ENCODE results near the gene PUDP. TPM values are rescaled to one million over a fixed set of nuclear protein-coding genes. Genes with fewer than 3 reads are reported as not detected.
"Not testable (repeated sequence)": the region's sequence is repeated elsewhere in the genome, so short reads cannot be mapped to it uniquely, and the experiment has no call there.

The PUDP gene
- total RNA-seq, 1 donor from 2014 or later: 13.3 TPM

DNA sequence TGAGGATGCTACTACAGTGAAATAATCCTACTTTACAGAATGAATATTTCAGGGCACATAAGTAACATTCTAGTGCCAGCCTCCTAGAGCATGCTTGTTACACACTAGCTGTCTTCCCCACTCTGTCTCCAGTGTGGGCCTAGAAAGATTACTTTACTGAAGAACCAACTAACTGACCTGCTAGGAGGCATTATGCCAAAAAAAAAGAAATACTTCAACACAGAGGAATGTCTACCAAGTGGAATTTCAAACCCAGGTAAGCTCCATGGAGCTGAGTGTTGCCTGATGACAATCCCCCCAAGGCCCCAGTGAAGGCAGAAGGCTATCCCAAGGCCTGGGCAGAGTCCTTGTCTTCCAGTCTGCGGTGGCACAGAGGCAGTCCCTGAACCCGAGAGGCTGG, 41.3 kb downstream of the PUDP start:
- no peak for DNase-seq (ENCODE audit: low read depth)
- TF ChIP-seq, protein P1, sequence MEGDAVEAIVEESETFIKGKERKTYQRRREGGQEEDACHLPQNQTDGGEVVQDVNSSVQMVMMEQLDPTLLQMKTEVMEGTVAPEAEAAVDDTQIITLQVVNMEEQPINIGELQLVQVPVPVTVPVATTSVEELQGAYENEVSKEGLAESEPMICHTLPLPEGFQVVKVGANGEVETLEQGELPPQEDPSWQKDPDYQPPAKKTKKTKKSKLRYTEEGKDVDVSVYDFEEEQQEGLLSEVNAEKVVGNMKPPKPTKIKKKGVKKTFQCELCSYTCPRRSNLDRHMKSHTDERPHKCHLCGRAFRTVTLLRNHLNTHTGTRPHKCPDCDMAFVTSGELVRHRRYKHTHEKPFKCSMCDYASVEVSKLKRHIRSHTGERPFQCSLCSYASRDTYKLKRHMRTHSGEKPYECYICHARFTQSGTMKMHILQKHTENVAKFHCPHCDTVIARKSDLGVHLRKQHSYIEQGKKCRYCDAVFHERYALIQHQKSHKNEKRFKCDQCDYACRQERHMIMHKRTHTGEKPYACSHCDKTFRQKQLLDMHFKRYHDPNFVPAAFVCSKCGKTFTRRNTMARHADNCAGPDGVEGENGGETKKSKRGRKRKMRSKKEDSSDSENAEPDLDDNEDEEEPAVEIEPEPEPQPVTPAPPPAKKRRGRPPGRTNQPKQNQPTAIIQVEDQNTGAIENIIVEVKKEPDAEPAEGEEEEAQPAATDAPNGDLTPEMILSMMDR (conservative IDR thresholded peaks at IDR 0.05; ENCODE audit: low read depth, low read length): no peak
- H3K4me3 ChIP-seq (ENCODE audit: low read depth, low read length): no peak overlapping the region

DNA sequence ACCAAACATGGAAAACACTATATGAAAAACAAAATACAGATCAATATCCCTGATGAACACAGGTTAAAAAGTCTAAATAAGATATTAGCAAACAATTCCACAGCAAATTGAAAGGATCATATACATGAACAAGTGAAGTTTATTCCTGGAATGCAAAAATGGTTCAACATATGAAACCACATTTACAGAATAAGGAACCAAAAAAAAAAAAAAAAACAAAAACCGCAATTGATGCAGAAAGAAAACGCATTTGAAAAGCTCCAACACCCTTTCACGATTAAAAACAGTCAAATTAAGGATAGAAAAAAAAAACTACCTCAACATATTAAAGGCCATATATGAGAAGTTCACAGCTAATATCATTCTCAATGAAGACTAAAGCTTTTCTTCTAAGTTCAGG, 45.8 kb downstream of the PUDP start:
- no peak overlapping the region for H3K4me3 ChIP-seq (ENCODE audit: low read depth, low read length)
- DNase-seq (ENCODE audit: low read depth): no peak
- TF ChIP-seq, protein P1 (conservative IDR thresholded peaks at IDR 0.05; ENCODE audit: low read depth, low read length): no peak

GRCh38 chrX:7100022-7100421, 47.9 kb downstream of the PUDP start:
- H3K4me3 ChIP-seq (ENCODE audit: low read depth, low read length): no peak overlapping the region
- no peak for DNase-seq (ENCODE audit: low read depth)
- TF ChIP-seq, protein P1 (conservative IDR thresholded peaks at IDR 0.05; ENCODE audit: low read depth, low read length): no peak

- not testable (repeated sequence) for DNase-seq (ENCODE audit: low read depth); H3K4me3 ChIP-seq (ENCODE audit: low read depth, low read length)
These were observed 52.3 kb downstream of the PUDP start for GRCh38 chrX:7095657-7096056.

- DNase-seq (ENCODE audit: low read depth): no peak
- H3K4me3 ChIP-seq (ENCODE audit: low read depth, low read length): no peak overlapping the region
- TF ChIP-seq, protein P1 (conservative IDR thresholded peaks at IDR 0.05; ENCODE audit: low read depth, low read length): no peak
These were observed 54.6 kb downstream of the PUDP start for GRCh38 chrX:7093305-7093704.

GRCh38 chrX:7092543-7092942, 55.4 kb downstream of the PUDP start:
- DNase-seq (ENCODE audit: low read depth): no peak
- H3K4me3 ChIP-seq (ENCODE audit: low read depth, low read length): no peak overlapping the region
- TF ChIP-seq, protein P1 (conservative IDR thresholded peaks at IDR 0.05; ENCODE audit: low read depth, low read length): no peak

- TF ChIP-seq, protein P1 (conservative IDR thresholded peaks at IDR 0.05; ENCODE audit: low read depth, low read length): no peak
- no peak for DNase-seq (ENCODE audit: low read depth)
- H3K4me3 ChIP-seq (ENCODE audit: low read depth, low read length): no peak overlapping the region
These were observed 56.0 kb downstream of the PUDP start for GRCh38 chrX:7091923-7092322.

- no peak for DNase-seq (ENCODE audit: low read depth)
- H3K4me3 ChIP-seq (ENCODE audit: low read depth, low read length): no peak overlapping the region
- TF ChIP-seq, protein P1 (conservative IDR thresholded peaks at IDR 0.05; ENCODE audit: low read depth, low read length): no peak
These were observed 57.3 kb downstream of the PUDP start for GRCh38 chrX:7090641-7091040.

Data from epithelial cell of proximal tubule (primary cell).